Cardiac muscle cell (in vitro differentiated cells and primary cell): Measurements from ENCODE around the gene PSMD2. TPM values are rescaled to one million over a fixed set of nuclear protein-coding genes. Genes with fewer than 3 reads are reported as not detected.
A peak's percentile ranks its signal among the peaks of the same experiment; 100 is the strongest.
"Not testable (repeated sequence)": the region's sequence is repeated elsewhere in the genome, so short reads cannot be mapped to it uniquely, and the experiment has no call there.

Source experiments
- DNase-seq, 2 donors: peaks; one replicate each; pipeline versions ENCODE4 v3.0.0 to v3.0.0-alpha.2; 2010 to 2017; ENCODE audit warnings: low read depth in 1 of 2, low spot score in 1 of 2
- H3K27ac ChIP-seq: fragments of 200-600 bp; sonication (generic); 2 replicates; pipeline ENCODE4 v1.5.1; 2016
- H3K27me3 ChIP-seq: fragments of 200-600 bp; sonication (generic); 2 replicates; pipeline ENCODE4 v1.6.0; 2016; ENCODE audit warnings: control low read depth
- H3K36me3 ChIP-seq: fragments of 200-600 bp; sonication (generic); 2 replicates; pipeline ENCODE4 v1.5.1; 2016; ENCODE audit warnings: control low read depth
- H3K4me1 ChIP-seq: fragments of 200-600 bp; sonication (generic); 2 replicates; pipeline ENCODE4 v1.8.1; 2017; ENCODE audit warnings: low read depth, mild to moderate bottlenecking, mixed run types
- H3K4me3 ChIP-seq: fragments of 200-600 bp; sonication (generic); 2 replicates; pipeline ENCODE4 v1.5.1; 2016; ENCODE audit warnings: mild to moderate bottlenecking
- H3K9me3 ChIP-seq: fragments of 200-600 bp; sonication (generic); 2 replicates; pipeline ENCODE4 v1.5.1; 2017; ENCODE audit warnings: low read depth, mild to moderate bottlenecking, control low read depth
- CTCF ChIP-seq: IDR thresholded peaks from 2 replicates; pipeline ENCODE4 v1.5.1; 2012; ENCODE audit warnings: low read depth, mild to moderate bottlenecking, low read length
- polyA plus RNA-seq: library from polyadenylated mRNA; unstranded; fragments of >200 nt; fragmentation: Nextera tagmentation; extraction: Ambion mirVana; gene quantifications from 2 replicates; pipeline ENCODE4 v1.2.1, GENCODE V29; 2016
- total RNA-seq: library from RNA; depleted of rRNA; stranded (reverse); fragments of >200 nt; gene quantifications from 2 replicates; pipeline ENCODE4 v1.2.3, GENCODE V29; 2016

Gene PSMD2
- total and polyA plus RNA-seq, 2 experiments from 2014 or later, result 314 to 464 TPM

- Histone ChIP-seq H3K4me3 (peak within 1 kb of the TSS; percentile 38), H3K27ac (no peak within 1 kb of the TSS), H3K27me3 (peaks cover 86% of the 10 kb centered on the region)
These were observed 37.7 kb upstream of the PSMD2 start, which contains the start of gene CAMK2N2 for GRCh38 chr3:184261270-184261853. Gene CAMK2N2 (minus strand): TSS chr3:184261553. CDS start chr3:184261285, 268 bp downstream.

DNA sequence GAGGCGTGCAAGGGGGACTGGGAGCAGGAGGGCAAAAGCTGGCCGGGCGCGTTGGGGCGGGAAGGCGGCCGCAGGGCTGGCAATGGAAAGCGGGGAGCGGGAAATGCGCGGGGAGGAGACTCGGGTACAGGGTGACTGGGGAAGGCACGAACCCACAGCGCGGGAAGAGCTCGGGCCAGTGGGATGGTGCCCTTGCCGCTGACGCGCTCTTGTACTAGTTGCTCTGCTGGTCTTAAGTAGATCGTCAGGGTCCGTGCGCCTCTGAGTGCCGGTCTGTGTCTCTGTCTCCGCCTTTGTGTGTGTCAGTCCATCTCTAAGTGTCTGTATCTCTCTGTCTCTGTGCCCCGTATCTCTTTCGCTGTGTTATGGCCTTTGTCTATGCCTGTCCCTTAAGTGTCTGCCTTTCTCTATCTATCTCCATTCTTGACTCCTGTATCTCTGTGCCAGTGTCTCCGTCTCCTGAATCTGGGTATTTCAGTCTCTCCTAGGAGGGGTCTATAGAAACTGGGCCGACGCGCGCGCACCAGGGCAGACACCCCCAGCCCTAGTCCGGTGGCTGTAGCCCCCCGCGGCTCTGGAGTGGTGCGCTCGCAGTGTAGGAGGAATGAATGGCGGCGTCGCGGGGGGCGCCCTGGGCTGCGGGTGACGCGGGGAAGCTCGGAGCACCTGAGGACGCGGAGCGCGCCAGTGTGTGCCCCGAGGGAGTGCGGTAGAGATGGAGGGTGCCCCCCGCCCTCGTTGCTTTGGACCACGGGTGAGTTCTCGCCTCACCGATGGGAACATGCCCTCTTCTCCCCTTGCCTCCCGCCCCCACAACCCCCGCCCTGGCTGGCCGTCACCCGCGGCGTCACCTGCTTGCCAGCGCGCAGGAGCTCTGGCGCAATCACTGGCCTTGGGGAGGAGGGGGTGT, 36.9 kb upstream of the PSMD2 start:
- Histone ChIP-seq H3K27ac (no peak overlapping the region), H3K9me3 (no peaks in the 10 kb centered on the region), H3K36me3 (no peaks in the 10 kb centered on the region), H3K27me3 (peaks cover 88% of the 10 kb centered on the region), H3K4me1 (peaks cover 4% of the 10 kb centered on the region), H3K4me3 (peak overlapping the region; percentile 38)
- TF ChIP-seq CTCF, result no peak
- DNase-seq, result peak in 1 of 2 donors; percentile 46

More at GRCh38 chr3:184261270-184261853, 37.7 kb upstream of the PSMD2 start, which contains the start of gene CAMK2N2:
- DNase-seq, result peak; percentile 62 to 80
- Histone ChIP-seq H3K36me3 (no peaks in the 10 kb centered on the region), H3K4me1 (peaks cover 4% of the 10 kb centered on the region), H3K9me3 (no peaks in the 10 kb centered on the region)
- TF ChIP-seq CTCF, result no peak

DNA sequence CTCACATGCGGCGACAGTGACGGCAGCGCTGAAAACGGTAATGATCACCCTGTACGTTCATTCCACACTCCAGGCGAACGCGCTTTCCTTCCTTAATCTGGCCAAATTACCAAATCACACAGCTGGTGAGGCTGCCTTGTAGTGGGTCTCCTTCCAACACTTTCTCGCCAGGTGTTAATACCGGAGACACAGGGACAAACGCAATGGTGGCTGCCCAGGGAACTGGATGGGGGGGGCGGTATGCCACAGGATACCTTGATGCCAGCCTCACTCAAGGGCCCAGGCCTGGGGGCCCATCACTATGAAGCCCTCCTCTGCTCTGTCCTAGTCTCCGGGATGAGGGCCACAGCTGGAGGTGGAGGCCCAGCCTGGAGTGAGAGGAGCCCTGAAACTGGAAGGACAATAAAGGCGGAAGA, 36.3 kb upstream of the PSMD2 start:
- no peaks in the 10 kb centered on the region for H3K9me3 ChIP-seq
- peaks cover 84% of the 10 kb centered on the region for H3K27me3 ChIP-seq
- no peak overlapping the region for H3K4me3 ChIP-seq
- H3K27ac ChIP-seq, result no peak overlapping the region
- no peaks in the 10 kb centered on the region for H3K36me3 ChIP-seq
- peaks cover 4% of the 10 kb centered on the region for H3K4me1 ChIP-seq
- no peak for DNase-seq
- TF ChIP-seq CTCF, result no peak

DNA sequence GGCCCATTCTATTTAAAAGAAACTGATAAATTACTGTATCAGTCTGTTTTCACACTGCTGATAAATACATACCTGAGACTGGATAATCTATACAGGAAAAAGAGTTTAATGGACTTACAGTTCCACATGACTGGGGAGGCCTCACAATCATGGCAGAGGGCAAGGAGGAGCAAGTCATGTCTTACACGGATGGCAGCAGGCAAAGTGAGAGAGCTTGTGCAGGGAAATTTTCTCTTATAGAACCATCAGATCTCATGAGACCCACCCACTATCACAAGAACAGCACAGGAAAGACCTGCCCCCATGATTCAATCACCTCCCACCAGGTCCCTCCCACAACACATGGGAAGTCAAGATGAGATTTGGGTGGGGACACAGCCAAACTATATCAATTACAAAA, 31.8 kb upstream of the PSMD2 start:
- not testable (repeated sequence) for H3K4me1 ChIP-seq, DNase-seq, H3K4me3 ChIP-seq, H3K27ac ChIP-seq, H3K9me3 ChIP-seq, H3K36me3 ChIP-seq
- peaks cover 54% of the 10 kb centered on the region for H3K27me3 ChIP-seq

DNA sequence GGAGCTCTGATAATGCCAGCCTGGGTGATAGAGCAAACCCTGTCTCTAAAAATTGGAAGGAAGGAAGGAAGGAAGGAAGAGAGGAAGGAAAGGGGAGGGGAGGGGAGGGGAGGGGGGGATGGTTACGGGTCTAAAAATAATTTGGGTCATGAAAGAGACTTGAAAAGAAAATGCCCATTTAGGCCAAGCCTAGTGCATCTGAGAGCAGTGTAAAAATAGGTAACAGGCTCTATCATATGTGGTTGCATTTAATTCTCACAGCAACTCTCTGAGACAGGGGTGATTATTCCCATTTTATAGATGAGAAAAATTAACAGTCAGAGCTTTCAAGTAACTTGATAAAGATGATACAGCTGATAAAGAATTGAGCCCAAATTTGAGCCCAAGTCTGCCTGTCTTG, 26.8 kb upstream of the PSMD2 start:
- Histone ChIP-seq H3K27ac (no peak overlapping the region), H3K36me3 (no peaks in the 10 kb centered on the region), H3K27me3 (peaks cover 56% of the 10 kb centered on the region), H3K4me1 (peaks cover 9% of the 10 kb centered on the region), H3K4me3 (no peak overlapping the region), H3K9me3 (no peaks in the 10 kb centered on the region)
- TF ChIP-seq CTCF, result no peak
- DNase-seq, result no peak

DNA sequence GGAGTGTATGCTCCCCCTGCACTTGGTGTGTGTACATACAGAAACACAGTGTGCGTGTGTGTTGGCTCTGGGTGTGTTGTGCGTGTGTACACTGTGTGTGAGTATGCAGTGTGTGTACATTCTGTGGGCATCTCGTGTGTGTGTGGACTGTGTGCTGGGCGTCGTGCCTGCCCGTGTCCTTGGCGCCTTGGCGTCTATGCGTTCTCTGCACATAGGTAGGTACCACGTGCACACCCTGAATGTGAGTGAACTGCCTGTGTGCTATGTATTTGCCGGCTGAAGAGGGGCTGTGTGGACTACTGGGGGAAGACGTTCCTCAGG, 23.7 kb upstream of the PSMD2 start:
- Histone ChIP-seq H3K4me3 (no peak overlapping the region), H3K4me1 (peaks cover 9% of the 10 kb centered on the region), H3K27ac (no peak overlapping the region), H3K27me3 (peaks cover 70% of the 10 kb centered on the region), H3K36me3 (no peaks in the 10 kb centered on the region), H3K9me3 (no peaks in the 10 kb centered on the region)
- no peak for DNase-seq
- TF ChIP-seq CTCF, result no peak
